ENCODE results near the gene HSFX1. TPM values are rescaled to one million over a fixed set of nuclear protein-coding genes. Genes with fewer than 3 reads are reported as not detected.

Gene HSFX1
- total RNA-seq, 1 donor from 2014 or later: 2.4 TPM

DNA sequence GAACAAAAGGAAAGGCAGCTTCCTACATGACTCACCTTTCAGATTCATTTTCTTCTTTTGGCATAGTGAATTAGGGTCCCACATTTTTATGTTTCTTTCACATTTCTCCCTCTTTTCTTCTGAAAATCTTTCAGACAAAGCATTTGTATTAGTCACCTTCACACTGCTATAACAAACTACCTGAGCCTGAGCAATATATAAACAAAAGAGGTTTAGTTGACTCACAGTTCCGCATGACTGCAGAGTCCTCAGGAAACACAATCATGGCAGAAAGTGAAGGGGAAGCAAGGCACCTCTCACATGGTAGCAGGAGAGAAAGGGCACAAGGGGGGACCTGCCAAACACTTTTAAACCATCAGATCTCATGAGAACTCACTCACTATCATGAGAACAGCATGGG lies 44.8 kb downstream of the HSFX1 start:
- H3K4me1 Mint-ChIP-seq (ENCODE audit: unreplicated experiment): no peaks in the 10 kb centered on the region
- H3K36me3 Mint-ChIP-seq: no peaks in the 10 kb centered on the region
- H3K27me3 Mint-ChIP-seq: peaks cover 8% of the 10 kb centered on the region
- DNase-seq (ENCODE audit: extremely low spot score, unreplicated experiment): no peak
- no peak overlapping the region for H3K4me3 Mint-ChIP-seq
- H3K9me3 Mint-ChIP-seq: peaks cover 10% of the 10 kb centered on the region
- no peak for TF ChIP-seq CTCF (conservative IDR thresholded peaks at IDR 0.05)
- H3K27ac Mint-ChIP-seq: no peak overlapping the region

GRCh38 chrX:149819371-149819770 lies 45.5 kb downstream of the HSFX1 start:
- no peak overlapping the region for H3K4me3 Mint-ChIP-seq
- H3K36me3 Mint-ChIP-seq: no peaks in the 10 kb centered on the region
- no peak for TF ChIP-seq CTCF (conservative IDR thresholded peaks at IDR 0.05)
- no peak overlapping the region for H3K27ac Mint-ChIP-seq
- no peaks in the 10 kb centered on the region for H3K4me1 Mint-ChIP-seq (ENCODE audit: unreplicated experiment)
- no peak for DNase-seq (ENCODE audit: extremely low spot score, unreplicated experiment)
- H3K9me3 Mint-ChIP-seq: peaks cover 10% of the 10 kb centered on the region
- H3K27me3 Mint-ChIP-seq: peaks cover 8% of the 10 kb centered on the region

DNA sequence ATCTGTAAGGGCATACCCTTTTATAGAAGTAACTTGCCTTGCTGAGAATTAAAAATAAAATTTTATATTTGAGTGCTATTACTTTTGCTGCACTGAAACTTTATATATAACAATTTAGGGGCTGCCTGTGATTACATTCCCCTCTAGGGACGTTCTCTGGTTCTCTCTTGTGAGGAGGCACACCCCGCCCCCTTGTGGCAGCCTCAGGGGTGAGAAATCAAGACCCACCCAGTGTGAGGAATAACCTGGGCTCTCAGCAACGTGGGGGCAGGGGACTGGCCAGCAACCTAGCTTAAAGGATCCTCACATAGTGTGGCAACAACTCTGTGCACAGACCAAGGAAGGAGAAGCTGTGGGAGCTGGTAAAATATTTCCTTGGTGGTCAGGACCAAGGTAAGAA lies 51.6 kb downstream of the HSFX1 start:
- H3K9me3 Mint-ChIP-seq: no peaks in the 10 kb centered on the region
- no peaks in the 10 kb centered on the region for H3K36me3 Mint-ChIP-seq
- no peak overlapping the region for H3K4me3 Mint-ChIP-seq
- peaks cover 6% of the 10 kb centered on the region for H3K4me1 Mint-ChIP-seq (ENCODE audit: unreplicated experiment)
- peaks cover 12% of the 10 kb centered on the region for H3K27me3 Mint-ChIP-seq
- H3K27ac Mint-ChIP-seq: no peak overlapping the region
- no peak for DNase-seq (ENCODE audit: extremely low spot score, unreplicated experiment)
- TF ChIP-seq CTCF (conservative IDR thresholded peaks at IDR 0.05): peak; percentile 63

Other genes with a start within 250 kb of the HSFX1 start
- 20.7 and 30.5 TPM in 2 replicates for gene EOLA1, start 233.1 kb upstream of the HSFX1 start, total RNA-seq (ENCODE audit: low replicate concordance)
- not detected in 2 replicates for gene HSFX3, start 224.1 kb upstream of the HSFX1 start, total RNA-seq (ENCODE audit: low replicate concordance)
- not detected in 2 replicates for gene MAGEA9B, start 186.6 kb upstream of the HSFX1 start, total RNA-seq (ENCODE audit: low replicate concordance)
- gene HSFX2, start 178.8 kb upstream of the HSFX1 start, total RNA-seq (ENCODE audit: low replicate concordance): not detected in 2 replicates
- 31.4 and 31.9 TPM in 2 replicates for gene TMEM185A, start 142.3 kb upstream of the HSFX1 start, total RNA-seq (ENCODE audit: low replicate concordance)
- gene MAGEA11, start 62.0 kb upstream of the HSFX1 start, total RNA-seq (ENCODE audit: low replicate concordance): 0.17 and 0.19 TPM in 2 replicates
- gene MAGEA9, start 7.9 kb downstream of the HSFX1 start, total RNA-seq (ENCODE audit: low replicate concordance): not detected in 2 replicates
- 0.21 TPM in 1 of 2 replicates, not detected in the other for gene MAGEA8, start 107.1 kb downstream of the HSFX1 start, total RNA-seq (ENCODE audit: low replicate concordance)
- gene HSFX4, start 155.5 kb downstream of the HSFX1 start, total RNA-seq (ENCODE audit: low replicate concordance): not detected in 2 replicates
- 32.7 and 39.0 TPM in 2 replicates for gene EOLA2, start 164.4 kb downstream of the HSFX1 start, total RNA-seq (ENCODE audit: low replicate concordance)

Data from type B pancreatic cell (in vitro differentiated cells).